HuH-7.5 (cell line): Measurements from ENCODE around the gene PBX3.
A peak's percentile ranks its signal among the peaks of the same experiment; 100 is the strongest.
"Not testable (repeated sequence)": the region's sequence is repeated elsewhere in the genome, so short reads cannot be mapped to it uniquely, and the experiment has no call there.

ENCODE experiments used
- DNase-seq: peaks from one replicate; pipeline ENCODE4 v3.0.0; 2011; ENCODE audit warnings: low spot score

PBX3 gene

GRCh38 chr9:125778538-125779219, 31.5 kb downstream of the PBX3 start:
- DNase-seq: not testable (repeated sequence)

GRCh38 chr9:125779220-125779565, 32.0 kb downstream of the PBX3 start:
- not testable (repeated sequence) for DNase-seq

DNA sequence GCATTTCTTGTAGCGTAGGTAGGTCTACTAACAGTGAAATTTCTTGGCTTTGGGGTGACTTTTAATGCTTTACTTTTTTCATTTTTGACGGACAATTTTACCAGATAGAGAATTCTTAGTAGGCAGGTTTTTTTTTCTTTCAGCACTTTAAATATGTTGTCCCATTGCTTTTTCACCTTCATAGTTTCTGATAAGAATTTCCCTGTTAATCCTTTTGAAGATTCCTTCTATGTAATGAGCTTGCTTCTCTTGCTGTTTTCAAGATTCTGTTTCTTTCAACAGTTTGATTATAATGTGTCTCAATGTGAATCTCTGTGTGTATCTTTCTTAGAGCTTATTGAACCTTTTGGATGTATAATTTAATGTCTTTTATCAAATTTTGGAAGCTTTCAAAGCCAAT, 35.5 kb downstream of the PBX3 start:
- DNase-seq: no peak

DNA sequence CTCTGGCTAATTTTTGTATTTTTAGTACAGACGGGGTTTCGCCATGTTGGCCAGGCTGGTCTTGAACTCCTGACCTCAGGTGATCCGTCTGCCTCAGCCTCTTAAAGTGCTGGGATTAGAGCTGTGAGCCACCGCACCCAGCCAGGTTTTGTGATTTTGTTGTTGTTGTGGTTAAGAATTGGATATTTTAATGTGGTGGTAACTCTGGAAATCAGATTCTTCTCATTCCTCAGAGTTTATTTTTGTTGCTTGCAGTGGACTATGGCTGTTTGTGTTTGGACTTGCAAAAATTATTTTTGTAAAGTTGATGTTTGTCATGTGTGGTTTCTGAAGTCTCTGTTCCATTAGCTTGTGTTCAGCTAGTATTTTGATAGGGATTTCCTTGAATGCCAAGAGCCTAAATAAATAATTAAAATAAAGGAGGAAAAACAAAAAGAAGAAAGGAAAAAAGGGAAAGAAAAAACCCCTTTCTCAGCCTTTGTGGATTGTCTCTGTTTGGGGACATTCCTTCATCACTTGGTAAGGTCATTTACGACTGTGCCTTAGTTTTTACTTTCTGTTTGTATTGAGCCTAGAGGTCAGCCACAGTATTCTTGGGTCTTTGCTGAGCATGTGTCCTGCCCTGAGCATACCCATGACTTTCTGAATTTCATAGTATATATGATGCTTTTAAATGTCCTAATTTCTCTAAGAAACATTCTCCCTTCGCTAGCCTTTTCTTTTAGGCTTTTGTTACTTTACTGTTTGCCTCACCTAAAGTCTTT, 37.3 kb downstream of the PBX3 start:
- DNase-seq: no peak

- DNase-seq: no peak
Observed at GRCh38 chr9:125785248-125785751, 38.1 kb downstream of the PBX3 start.

DNA sequence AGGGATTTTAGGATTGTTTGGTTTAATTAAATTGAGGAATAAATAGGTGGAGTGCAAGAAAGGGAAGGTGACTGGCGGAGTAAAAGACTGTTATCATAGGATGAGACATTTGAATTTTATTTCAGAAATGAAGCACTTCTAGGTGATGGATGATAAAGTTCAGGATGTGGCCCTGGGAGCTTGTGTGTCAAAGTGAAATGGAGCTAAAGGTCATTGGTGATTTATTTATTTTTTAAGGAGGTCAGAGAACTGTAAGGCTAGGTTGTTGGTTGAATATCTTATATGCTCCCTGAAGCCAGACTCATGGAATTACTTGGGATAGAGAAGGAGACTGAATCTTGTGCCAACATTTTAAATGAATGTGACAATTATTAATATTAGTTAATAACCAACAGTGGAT, 40.5 kb downstream of the PBX3 start:
- no peak for DNase-seq

DNA sequence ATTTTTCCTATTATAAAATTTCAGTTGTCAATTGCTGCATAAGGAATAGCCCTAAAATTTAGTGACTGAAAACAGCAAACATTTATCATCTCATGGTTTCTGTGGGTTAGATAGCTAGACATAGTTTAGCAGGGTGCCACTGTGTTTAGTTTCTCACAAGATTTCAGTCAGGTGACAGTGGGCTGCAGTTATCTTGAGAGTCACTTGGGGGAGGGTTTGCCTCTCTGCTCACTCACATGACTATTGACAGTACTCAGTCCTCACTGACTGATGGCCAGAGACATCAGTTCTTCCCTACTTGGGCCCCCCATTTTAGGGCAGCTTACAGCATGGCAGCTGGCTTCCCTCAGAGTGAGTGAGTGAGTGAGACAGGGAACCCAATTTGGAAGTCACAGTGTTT, 42.0 kb downstream of the PBX3 start:
- DNase-seq: no peak

- DNase-seq: peak; percentile 15
Observed at GRCh38 chr9:125794708-125795107, 47.5 kb downstream of the PBX3 start.

DNA sequence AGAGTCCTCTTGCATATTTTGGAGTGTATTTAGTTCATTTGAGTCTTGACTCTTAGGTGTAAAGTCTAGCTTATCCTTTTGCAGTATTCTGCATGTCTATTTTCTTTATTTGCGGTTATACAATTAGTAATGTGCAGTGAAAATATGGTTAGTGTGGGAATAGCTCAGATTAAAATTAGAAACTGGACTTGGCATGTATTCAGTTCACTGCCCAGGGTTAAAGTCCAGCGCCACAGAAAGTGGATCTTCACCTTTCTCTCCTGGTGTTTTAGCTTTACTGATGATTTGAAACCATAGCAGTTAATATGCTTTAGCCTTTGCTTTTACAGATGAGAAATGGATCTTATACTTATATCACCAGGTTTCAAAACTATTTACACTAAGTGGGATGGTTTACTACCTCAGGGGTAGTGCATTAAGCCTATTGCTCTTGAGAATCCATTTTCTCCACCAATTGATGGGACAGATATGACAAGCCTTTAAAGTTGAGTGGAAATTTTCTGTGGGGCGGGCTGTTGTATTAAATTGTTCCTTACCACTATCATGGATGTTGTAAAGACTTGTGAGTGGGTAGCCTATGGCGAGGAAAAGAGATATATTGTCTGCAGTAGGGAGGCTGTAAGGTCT, 48.9 kb downstream of the PBX3 start:
- DNase-seq: no peak

DNA sequence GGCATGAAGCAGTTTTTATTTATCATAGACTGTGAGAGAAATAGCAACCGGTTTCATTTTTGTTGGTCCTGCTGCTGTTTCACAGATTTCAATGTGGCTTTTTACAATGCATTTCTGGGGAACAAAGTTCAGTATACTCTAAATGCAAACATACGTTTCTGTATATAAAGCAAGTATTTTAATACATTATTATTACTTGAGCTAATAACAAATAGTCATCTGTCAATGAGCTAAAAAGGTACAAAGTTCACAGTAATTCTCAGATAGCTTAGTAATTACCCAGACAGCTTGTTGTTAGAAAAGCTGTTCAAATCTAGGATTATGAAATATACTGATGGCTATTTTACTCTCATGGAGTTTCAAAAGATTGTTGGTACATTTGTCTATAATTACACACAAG, 50.8 kb downstream of the PBX3 start:
- DNase-seq: no peak

DNA sequence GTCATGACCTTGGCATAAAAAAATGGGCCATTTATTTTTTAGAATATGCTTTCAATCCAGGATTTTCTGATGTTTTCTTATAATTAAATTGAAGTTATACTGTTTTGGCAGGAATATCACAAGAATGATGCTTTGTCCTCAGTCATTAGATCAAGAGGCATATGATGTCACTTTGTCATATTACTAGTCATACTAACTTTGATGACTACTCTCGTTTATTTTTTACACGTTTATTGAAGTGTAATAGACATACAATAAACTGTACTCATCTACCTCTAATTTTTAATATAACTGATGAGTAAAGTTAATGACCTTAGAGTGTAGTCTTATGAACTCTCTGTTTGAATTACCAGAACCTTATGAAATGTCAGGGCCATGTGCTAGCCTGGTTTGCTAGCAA, 56.4 kb downstream of the PBX3 start:
- DNase-seq: no peak

- no peak for DNase-seq
Observed at GRCh38 chr9:125805057-125805456, 57.9 kb downstream of the PBX3 start.

DNA sequence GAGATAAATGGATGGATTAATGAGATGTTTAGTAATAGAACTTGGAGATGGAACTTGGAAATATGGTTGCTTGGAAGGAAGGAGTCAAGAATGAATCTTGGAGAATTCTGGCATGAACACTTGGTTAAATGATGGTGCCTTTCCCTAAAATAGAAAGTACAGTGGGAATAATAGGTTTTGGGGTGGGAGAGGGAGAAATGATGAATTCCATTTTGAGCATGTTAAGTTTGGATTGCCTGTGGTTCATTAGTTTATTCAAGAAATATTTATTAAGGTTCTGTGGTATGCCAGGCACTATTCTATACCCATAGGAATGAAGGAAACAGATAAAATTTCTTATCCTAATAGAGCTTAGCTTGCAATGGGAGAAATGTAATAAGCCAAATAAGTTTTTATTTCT, 58.4 kb downstream of the PBX3 start:
- DNase-seq: no peak

DNA sequence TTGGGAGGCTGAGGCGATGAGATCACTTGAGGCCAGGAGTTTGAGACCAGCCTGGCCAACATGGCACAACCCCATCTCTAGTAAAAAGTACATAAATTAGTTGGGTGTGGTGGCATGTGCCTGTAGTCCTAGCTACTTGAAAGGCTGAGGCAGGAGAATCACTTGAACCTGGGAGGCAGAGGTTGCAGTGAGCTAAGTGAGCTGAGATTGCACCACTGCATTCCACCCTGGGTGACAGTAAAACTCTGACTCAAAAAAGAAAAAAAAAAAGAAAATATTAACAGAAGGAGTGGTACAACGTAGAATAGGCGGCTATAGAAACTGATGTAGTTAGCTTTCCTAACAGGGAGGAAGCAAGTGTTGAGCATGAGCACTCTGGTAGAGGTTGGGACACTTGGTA, 59.9 kb downstream of the PBX3 start:
- no peak for DNase-seq

GRCh38 chr9:125810161-125810560, 63.0 kb downstream of the PBX3 start:
- DNase-seq: no peak

GRCh38 chr9:125811002-125811401, 63.8 kb downstream of the PBX3 start:
- no peak for DNase-seq

DNA sequence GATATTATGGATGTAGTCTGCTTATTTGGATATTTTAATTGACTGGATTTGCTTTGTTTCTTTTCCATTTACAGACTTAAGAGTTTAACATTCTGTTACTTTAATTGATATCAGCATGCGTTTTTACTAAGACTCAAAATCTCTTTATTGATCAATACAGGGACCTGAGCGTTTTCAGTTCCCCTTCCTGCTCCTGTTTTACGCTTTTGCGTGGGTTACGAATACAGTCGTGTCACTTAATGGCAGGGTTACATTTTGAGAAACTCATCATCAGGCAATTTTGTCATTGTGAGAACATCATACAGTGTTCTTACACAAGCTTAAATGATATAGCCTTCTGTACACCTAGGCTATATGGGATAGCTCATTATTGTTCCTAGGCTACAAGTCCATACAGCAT, 65.2 kb downstream of the PBX3 start:
- DNase-seq: no peak

GRCh38 chr9:125815568-125815967, 68.4 kb downstream of the PBX3 start:
- no peak for DNase-seq

- no peak for DNase-seq
Observed at GRCh38 chr9:125816321-125816720, 69.1 kb downstream of the PBX3 start.

DNA sequence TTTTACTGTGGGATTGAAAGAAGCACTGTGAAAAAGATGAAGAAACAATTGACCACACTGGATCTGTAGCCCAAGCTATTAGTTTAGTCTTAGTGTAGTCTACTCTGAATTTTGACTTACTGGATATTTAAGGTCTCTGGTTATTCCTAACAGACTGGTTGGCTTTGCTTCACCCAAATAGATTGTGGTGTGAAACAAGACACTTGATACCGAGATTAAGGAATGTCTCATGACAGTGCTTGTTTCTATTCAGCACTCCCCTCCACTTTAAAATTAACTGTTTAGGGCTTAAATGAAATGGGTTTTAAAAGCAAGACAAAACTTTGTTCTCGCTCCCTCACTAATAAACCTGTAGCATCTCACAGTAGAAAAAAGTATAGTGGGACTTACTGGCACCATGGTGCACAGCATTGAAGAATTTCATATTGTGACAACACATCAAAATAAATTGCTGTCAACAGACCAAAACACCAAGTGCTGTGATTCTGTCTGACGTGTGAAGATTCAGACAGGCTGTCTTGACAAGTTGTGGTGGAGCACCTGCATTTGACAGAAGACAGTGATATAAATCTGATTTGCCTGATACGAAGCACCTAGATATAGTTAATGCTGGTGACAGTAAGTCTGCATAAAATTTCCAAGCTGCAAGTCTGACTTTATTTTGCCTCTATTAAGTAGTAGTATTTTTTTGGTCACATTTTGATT, 73.1 kb downstream of the PBX3 start:
- DNase-seq: no peak

DNA sequence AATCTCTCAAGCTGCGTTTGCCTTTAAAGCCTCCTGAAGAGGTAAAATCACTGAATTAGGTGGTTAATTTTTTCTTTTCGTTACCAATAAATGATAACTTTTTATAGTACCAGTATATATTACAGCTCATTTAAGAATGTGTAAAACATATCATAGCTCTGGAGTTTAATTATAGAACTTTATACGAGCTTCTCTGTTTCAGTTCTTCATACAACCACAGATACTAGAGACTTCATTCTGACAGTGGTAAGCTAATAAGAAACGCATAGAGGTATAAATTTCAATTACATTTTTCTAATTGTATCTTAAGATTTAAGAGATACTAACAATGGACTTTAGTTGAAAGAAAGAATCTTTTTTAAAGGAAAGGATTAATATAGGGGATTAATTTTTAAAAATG, 73.9 kb downstream of the PBX3 start:
- no peak for DNase-seq

- no peak for DNase-seq
Observed at GRCh38 chr9:125822160-125822559, 75.0 kb downstream of the PBX3 start.

DNA sequence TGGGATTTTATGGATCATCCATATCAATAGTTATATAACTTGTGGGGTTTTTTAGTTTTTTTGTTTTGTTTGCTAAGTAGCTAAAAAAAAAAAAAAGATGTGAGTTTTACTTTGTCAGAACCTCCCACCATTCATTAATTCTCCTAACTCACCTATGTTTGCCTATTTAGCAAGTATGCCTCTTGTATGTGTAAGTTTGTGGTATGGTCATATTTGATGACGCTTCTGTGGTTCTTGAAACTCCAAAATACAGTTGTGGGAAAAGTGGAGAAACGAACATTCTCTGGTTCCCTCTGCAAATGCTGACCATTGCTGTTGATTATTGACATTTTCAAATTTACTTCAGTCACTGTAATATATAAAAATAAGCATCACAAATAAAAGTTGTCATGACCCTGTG, 75.7 kb downstream of the PBX3 start:
- no peak for DNase-seq
